Fibroblast of peridontal ligament (primary cell): Measurements from ENCODE around the gene FAF1.
"Not testable (repeated sequence)": the region's sequence is repeated elsewhere in the genome, so short reads cannot be mapped to it uniquely, and the experiment has no call there.

Experiments used
- DNase-seq: peaks from one replicate; pipeline ENCODE4 v3.0.0-alpha.2; 2010; ENCODE audit errors: extremely low read depth

Gene FAF1

DNA sequence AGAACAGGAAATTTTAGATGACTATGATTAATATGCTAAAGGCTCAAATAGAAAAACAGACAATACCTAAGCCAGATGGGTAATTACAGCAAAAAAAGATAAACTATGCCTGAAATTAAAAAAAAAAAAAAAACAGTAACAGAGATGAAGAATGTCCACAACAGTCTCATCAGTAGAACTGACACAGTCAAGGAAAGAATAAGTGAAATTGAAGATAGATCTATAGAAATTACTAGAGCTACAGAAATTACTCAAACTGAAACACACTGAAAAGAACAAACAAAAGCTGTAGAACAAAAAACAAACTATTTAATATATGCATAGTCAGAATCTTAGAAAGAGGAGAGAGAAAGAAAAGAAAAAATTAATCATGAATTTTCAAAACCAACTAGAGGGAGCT, 112.8 kb downstream of the FAF1 start:
- DNase-seq = no peak

DNA sequence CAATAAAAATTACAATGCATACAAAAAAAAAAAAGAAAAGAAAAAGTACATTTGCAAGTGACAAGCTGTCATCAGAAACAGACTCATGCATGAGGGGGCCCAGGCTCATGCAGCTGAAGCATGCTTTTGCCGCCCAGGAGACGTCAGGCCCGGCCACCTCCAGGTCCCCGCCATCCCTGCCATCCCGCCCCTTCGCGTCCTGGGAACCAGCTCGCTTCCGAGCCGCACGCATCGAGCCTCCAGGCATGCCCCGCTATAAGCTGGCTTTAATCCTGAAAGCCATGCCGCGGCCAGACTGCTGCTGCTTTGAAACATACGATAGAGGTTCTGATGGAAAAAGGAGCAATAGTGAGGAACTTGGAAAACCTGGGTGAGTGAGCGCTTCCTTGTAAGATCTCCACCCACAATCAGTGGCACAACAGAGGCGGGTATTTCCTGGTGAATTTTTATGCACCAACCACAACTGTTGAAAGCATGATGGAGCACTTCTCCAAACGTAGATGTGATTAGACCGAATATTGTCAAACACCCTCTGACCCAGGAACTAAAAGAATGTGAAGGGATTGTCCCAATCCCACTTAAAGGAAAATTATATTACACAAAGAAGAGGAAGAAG, 113.7 kb downstream of the FAF1 start:
- DNase-seq = no peak

DNA sequence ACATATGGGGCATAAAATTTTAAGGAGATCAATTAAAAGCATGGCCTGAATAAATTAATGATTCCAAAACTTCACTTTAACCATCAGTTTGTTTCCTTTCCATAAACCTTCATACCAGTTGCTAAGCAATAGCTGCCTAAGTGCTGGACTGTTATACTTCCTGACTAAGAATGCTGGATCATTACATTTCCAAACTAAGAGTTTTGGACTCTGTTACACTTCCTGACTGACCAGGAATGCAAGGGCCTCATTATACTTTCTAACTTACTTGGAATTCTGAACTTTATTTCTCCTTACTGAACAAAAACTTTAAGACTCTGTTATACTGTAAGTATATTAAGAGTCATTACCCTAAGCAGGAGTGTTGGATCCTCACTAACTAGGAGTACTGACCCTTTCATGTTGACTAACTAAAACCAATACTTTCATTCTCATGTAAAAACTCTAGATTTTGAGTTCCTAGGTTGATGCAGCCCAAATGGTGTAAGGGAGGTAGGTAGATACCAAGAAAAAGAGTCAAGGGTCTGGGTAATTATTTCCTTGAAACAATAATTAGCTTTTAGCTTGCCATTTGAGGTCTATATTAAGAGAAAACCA, 118.2 kb downstream of the FAF1 start:
- DNase-seq = peak; percentile 84

DNA sequence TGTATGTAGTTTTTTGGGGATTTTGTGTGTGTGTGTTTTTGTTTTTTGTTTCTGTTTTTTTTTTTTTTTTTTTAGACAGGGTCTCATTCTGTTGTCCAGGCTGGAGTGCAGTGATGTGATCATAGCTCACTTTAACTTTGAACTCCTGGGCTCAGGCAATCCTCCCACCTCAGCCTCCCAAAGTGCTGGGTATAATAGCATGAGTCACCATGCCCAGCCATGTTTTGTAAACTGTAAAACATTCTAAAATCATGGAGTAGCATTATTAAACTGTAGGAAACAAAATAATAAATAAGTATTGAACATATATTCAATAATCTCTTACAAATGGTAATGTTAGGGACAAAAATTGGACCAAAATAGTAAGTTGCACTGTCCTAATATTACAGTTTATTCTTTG, 124.0 kb downstream of the FAF1 start:
- DNase-seq = no peak

DNA sequence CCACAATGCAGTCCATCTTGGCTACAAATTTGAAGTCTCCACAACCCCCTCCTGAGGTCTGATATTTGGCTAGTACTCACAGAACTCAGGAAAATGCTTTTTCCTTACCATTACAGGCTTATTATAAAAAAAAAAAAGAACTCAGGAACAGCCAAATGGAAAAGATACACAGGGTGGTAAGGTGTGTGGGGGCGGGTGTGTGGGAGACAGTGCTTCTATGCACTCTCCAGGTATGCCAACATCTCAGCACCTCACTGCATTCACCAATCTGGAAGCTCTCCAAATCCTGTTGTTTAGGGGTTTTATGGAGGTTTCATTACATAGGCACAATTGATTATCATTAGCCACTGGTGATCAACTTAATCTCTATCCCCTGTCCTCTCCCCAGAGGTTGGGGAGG, 126.9 kb downstream of the FAF1 start:
- no peak for DNase-seq

DNA sequence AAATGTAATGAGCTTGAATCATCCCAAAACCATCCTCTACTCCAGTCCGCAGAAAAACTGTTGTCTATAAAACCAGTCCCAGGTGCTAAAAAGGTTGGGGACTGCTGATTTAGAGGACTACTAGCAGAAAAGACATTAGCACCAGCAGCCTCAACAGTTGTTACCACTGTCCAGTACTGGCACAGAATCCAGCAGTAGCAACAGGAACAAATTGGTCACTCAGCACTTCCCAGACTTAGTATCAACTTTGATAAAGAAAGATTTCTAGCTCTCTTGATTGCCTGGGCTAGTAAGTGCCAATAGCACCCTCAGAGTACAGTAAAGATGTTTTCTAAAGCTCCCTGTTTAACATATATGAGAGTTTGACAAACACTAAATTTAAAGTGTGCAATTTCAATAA, 127.9 kb downstream of the FAF1 start:
- no peak for DNase-seq

DNA sequence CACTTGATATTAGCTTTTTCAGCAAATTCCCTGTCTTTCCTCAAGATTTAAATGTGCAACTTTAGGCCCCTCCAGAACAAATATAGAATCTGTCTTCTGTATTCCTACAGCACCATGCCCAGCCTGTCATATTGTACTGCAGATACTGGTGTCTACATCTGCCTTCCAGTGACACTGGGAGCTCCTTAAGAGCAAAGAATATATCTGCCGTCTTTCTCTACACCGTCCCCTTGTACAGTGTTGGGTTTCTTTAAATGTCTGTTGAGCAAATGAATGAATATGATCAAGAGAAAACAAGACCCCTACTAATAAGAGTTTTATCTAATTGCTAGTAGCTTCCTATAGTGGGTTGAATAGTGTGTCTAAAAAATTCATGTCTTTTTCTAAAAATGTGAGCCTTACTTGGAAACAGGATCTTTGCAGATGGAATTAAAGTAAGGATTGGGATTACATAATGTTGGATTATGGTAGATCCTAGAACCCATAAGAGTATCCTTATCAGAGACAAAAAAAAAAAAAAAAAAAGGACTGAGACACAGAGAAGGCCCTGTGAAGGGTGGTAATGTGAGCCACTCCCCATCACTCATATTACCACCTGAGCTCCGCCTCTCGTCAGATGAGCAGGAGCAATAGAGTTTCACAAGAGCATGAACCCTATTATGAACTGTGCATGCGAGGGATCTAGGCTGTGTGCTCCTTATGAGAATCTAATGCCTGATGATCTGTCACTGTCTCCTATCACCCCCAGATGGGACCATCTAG, 128.6 kb downstream of the FAF1 start:
- no peak for DNase-seq

DNA sequence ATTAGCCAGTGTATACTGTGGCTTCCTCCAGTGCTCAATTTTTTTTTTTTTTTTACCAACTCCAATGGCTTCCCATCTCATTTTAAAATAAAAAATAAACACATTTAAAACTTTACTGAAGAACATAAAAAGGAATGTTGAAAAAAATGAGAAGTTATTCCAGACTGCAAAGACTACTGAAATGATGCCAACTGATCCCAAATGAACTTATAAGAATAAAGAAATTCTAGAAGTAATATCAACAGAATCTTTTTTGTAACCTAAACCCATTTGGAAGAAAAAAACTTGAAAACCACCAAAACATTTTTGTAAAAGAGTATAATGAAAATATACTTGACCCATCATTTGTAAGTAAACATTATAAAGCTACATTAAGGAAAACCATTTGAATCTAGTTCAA, 129.4 kb downstream of the FAF1 start:
- DNase-seq = peak; percentile 55

DNA sequence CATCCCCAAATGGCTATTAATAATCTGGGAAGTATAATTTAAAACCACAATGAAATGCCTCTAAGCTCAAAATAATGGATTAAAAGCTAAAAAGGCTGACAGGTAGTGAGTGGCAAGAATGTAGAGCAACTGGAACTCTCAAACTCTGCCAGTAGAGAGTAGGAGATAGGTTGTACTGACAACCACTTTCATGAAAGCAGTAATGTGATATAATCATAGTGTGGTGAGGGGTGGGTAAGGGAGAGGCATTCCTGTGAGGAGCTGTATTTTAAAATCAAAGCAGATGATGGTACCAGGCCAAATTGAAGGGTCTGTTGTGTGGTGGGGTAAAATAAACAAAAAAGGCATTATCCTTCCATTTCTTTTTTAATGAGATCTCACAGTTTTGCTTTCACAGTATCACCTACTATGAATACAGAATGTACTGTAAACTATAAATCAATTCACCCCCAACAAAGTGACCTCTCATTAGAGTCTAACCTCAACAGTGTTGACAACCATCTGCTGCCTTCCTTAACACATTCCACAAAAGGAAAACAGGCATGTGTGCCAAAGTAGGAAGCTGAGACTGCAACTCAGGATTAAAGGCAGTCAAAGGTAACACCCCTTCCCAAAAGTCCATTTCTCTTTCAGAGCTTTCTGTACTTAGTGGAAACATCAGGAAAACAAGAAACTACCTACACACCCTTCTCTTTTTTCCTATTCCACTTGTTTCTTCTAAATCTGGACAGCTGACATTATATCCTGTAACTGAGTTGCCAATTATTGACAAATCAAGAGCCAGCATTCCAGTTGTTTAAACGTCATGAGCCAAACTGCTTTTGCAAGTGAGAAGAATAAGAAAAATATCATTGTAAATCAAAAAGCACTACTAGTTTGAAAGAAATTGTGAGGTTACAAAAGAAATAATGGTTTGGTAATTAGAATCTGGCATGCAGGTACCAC, 130.8 kb downstream of the FAF1 start:
- DNase-seq = peak; percentile 21

DNA sequence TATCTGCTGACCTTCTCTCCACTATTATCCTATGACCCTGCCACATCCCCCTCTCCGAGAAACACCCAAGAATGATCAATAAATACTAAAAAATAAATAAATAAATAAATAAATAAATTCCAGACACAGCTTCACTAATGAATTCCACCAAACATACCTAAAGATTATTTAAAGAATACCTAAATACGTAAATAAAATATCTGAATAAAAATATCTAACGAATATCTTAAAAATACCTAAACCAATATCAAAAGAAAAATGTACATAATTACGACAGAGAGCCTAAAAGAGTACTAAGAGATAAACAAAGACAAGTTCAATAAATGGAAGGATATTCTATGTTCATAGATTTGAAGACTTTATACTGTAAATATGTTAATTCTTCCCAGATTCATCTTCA, 132.5 kb downstream of the FAF1 start:
- DNase-seq = no peak

DNA sequence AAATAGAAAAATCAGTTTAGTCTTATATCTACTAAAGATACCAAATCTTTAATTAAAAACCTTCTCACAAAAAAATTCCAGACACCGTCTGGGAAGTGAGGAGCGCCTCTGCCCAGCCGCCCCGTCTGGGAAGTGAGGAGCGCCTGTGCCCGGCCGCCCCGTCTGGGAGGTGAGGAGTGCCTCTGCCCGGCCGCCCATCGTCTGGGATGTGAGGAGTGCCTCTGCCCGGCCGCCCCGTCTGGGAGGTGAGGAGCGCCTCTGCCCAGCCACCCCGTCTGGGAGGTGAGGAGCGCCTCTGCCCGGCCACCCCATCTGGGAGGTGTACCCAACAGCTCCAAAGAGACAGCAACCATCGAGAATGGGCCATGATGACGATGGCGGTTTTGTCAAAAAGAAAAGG, 133.3 kb downstream of the FAF1 start:
- not testable (repeated sequence) for DNase-seq

DNA sequence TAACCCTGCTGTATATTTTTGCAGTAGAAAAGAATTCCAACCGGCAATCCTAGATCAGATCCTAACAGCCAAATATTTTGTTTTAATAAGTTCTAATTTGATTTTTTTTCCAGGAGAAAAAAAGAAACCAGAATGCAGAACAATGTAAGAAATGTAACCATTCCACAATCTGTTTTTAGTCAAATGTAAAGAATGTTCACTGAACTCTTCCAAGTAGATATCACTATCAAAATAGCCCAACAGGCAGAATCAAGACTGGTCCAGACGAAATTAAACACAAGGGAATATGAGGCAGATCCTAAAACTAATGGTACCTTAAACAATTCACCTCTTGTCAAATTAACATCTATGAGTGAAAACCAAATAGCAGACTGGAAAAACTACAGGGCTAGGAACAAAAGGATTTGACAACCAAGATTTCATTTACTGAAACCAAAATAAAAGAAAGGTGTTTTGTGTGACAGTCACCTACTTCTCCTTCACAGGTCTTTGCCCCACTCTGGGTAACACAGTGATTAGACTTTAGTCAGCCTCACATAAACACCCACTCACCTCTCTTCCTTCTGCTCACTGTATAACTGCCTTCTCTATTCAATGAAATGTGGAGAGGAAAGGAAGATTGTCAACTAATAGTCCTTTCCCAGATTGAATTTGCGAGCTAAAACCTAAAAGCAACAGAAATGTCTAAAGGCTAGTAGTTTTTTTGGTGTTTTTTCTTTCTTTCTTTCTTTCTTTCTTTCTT, 137.9 kb downstream of the FAF1 start:
- peak; percentile 12 for DNase-seq

DNA sequence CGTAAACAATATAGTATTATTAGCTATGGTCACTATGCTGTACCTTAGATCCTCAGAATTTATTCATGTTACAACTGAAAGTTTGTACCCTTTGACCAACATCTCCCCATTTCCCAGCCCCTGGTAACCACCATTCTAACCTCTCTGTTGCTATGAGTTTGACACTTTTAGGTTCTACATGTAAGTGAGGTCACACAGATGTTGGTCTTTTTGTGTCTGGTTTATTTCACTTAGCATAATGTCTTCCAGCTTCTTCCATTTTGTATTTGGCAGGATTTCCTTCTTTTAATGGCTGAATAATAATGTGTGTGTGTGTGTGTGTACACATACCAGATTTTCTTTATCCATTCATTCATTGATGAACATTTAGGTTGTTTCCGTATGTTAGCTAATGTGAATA, 139.5 kb downstream of the FAF1 start:
- no peak for DNase-seq

DNA sequence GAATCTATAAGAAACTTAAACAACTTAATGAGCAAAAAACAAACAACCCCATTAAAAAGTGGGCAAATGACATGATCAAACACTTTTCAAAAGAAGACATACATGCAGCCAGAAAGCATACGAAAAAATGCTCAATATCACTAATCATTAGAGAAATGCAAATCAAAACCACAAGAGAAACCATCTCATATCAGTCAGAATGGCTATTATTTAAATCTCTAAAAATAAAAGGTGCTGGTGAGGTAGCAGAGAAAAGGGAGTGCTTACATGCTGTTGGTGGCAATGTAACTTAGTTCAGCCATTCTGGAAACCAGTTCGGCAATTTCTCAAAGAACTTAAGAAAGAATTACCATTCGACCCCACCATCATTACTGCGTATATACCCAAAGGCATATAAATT, 147.7 kb downstream of the FAF1 start:
- no peak for DNase-seq

DNA sequence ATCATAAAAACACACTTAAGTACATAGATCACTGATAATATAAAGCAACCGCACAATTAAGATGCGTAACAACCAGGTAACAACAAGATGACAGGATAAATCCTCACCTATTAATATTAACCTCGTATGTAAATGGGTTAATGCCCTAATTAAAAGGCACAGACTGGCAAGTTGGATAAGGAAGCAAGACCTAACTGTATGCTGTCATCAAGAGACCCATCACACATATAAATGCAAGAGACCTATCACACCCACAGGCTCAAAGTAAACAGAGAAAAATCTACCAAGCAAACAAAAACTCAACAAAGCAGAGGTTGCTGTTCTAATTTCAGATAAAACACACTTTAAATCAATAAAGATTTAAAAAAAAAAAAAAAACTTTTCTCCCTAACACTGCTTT, 151.8 kb downstream of the FAF1 start:
- no peak for DNase-seq

DNA sequence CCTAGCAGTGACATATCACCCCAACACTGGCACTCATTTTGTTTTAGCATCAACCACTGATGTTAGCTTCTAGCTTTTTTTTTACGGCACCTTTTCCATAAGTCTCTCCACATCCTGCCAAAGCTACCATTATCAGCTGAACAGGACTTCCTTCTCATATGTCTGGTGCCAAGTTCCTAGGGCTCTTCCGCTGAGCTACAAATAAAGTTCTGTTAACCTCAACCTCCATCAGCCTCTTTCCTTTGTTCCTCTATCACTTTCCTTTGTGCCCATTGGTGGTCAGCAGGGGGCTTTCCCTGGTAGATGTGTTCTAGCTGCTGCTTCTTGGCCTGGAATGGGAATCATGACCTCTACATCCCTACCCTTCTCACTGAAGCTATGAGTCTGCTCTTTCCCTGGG, 163.8 kb downstream of the FAF1 start:
- DNase-seq = no peak

DNA sequence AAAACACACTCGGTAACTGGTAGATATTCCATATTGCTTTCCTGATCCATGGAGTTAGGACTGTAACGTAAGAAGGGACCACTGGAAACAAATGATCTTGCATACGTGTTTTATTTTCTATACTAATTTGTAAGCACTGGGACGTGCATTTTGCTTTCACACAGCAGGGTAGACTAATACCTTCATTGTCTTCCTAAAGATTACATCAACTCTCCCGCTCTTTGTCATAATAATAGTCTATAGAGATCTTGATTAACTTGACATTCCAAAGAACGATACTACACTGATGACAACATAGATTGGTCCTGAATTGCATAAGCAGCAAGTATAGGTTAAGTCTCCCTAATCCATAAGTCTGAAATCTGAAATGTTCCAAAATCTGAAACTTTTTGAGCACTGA, 166.5 kb downstream of the FAF1 start:
- no peak for DNase-seq

DNA sequence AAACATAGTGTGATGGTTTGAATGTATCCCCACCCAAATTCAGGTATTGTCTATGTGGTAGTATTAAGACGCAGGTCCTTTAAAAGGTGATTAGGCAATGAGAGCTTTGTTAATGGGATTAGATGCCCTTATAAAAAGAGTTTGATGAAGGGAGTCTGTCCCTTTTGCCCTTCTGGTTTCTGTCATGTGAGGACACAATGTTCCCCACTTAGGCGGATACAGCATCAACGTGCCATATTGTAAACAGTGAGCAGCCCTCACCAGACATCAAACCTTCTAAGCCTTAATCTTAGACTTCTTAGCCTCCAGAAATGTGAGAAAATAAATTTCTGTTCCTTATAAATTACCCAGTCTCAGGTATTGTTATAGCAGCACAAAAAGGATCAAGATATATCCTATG, 172.8 kb downstream of the FAF1 start:
- DNase-seq = no peak

DNA sequence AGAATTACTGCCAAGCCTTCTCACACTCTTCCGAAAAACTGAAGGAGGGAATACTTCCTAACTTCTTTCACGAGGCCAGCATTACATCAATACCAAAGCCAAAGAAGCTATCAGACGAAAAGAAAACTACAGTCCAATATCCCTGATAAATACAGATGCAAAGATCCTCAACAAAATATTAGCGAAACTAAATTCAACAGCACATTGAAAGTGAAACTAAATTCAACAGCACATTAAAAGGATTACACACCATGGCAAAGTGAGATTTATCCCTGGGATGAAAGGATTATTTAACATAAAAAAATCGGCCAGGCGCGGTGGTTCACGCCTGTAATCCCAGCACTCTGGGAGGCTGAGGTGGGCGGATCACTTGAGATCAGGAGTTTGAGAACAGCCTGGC, 176.8 kb downstream of the FAF1 start:
- peak; percentile 15 for DNase-seq

DNA sequence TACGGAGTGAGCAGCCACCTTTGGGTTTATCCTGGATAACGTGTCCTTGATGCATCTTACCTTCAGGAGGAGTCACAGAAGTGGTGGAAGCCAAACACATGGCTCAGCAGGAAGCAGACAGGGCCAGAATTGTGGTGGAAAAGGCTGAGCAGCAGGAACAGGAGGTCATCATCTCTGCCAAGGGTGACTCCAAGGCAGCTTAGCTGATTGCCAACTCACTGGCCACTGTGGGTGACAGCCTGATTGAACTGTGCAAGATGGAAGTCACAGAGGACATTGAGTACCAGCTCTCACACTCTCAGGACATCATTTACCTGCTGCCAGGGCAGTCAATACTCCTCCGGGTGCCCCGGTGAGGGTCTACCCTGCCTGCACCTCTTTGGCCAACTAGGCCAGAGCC, 179.3 kb downstream of the FAF1 start:
- no peak for DNase-seq

DNA sequence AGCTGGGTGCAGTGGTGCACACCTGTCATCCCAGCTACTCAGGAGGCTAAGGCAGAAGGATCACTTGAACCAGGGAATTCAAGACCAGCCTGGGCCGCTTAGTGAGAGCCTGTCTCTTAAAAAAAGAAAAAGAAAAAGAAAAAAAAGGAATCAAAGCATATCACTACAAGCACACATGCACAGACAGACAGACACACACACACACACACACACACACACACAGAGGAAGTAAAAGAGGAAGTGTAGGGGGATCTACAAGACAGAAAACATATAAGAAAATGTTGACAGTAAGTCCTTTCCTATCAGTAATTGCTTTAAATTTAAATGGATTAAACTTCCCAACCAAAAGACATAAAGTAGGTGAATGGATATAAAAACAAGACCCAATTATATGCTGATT, 180.3 kb downstream of the FAF1 start:
- DNase-seq = no peak

DNA sequence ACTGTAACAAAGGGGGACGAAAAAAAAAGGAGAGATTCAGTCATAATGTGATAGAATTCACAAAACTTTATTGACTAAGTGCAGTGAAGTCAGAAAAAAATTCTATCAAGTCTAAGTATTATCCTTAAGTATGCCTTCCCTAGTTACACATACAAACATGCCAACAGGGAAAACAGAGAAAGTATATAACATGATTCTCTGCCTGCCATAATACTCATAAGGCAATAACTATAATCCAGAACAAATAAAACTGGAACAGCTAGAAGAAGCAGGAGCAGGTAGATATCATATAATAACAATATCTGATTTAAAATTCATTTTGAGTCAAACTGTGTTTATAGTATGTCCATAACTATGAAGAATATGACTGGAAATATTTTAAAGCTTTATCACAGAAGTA, 184.3 kb downstream of the FAF1 start:
- DNase-seq = no peak
